ENCODE measurements around the gene CCNI2.

CCNI2 gene

DNA sequence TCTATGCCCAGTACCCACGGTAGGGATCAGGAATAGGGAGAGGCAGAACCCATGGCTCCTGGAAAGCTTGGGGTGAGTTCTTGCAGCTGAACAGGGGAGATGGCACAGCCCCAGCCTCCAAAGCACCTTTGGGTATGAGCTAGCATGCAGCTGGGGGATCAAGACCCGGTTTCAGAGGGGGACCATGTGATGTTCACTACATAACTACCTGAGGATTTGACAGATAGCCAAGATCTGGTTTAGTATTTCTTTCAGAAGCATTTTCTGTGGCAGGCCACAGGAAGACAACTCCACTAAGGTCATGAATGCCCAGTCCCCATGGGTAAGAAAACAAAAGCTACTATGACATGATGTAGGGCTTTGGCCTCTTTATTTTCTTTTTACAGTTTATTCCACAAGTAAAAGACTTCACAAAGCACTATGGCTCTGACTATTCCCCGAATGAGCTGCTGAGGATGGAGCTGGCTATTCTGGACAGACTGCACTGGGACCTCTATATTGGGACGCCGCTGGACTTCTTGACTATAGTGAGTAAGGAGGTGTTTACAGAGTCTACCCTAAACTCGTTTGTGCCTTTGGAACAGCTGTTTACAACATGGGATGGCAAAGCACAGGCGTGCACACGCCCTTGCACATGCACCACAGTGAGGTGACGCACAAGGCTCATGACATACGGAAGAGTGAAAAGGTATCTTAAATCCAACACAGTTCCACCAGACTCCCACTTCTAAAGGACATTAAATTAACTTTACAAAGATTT is 3.4 kb downstream of the CCNI2 start:
- no peak for DNase-seq

DNA sequence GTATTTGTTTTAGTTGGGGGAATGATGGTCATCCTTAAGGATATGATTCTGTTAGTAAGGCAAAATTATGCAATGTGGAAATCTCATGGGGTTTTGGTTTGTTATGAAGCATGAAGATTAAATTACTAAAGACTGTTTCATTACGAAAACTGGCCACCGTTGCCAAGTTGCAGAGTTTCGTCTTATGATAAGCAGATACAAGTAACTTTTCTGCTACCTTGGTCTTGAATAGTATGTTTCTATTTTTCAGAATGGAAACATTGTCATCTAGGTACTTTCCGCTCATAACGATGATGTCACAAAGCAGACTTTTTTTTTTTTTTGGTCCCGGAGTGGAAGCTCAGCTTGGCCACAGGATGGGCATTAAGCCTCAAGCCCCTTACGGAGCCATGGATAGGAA is 4.2 kb downstream of the CCNI2 start:
- DNase-seq: no peak

DNA sequence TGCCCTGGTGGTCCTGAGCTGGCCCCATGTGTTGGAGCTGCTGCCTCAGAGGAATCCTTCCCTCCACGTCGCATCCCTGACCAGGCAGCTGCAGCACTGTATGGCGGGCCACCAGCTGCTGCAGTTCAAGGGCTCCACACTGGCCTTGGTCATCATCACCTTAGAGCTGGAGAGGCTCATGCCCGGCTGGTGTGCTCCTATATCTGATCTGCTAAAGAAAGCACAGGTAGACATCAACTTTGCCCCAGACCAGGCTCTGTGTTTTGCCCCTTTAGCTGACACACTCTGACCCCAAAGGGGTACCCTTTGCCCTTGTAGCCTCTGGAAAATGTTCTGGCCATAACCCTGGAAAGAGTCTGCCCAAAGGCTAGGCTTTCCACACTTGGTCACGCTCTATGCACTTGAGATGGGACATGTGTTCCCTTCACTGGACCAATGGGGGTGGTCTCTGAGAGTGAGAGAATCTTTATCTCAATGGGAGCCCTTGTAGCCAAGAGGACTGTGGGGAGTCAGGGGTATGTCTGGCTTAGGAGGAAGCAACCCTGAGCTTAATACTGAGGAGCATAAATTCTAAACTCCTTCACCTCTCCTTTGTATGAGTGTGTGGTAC is 4.8 kb downstream of the CCNI2 start:
- DNase-seq: no peak

DNA sequence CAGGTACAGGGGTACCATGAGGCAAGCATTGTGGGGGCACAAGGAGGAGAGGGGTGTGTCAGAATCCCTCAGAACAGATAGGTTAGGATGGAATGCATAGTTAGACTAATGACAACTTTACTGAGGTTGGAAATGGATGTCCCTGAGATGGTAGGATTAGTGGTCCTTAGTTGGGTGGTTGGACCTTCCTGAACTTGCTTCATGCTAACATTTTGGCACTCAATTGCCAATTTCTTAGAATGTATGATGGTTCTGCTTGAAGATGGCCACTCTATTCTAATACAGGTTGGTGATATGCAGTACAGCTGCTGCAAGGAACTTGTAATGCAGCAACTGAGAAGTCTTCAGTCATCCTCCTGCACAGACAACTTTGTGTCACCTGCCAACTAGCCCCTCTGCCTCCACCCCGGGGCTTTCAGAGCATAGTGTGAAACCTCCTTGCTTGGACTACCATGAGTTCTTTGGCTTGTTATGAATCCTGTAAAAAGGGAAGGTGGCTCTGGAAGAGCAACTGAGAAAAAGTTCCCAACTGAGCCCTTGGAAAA is 5.4 kb downstream of the CCNI2 start:
- no peak for DNase-seq

DNA sequence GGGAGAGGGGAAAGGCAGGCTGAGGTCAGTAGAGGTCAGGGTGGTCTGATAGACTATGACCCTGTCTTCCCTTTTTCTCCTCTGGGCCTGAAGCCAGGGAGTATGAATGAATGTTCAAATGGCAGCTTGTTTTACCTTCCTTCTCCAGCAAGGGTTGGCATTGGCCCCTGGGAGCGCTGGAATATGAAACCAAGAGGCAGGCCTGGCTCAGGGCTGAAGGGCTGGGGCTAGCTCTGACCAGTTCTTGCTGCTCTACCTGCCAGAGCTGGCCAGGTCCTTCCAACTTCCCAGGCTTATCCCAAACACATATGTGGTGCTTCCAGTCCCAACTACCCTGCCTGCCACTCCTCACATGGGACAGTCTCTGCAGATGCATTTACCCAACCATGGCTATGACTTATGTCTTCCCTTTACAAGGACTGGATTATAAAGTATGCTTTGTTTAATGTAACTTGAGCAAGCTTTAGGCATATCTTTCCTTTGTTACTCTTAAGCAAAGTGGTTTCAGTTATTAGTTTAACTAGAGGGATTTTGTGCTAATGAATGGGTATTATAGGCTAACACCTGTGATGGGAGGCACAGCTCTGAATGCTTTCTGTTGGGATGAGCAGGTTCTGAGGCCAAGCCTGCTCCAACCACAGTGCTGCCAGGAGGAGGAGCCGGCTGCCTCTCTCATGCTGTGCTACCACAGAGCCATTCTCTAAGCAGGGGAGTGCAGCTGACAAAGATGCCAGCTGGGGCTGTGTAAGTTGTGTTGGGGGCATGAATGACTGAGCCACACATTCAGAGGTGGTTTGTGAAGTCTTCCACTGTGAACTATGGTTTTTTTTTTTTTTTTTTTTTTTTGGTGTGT is 6.1 kb downstream of the CCNI2 start:
- no peak for DNase-seq

DNA sequence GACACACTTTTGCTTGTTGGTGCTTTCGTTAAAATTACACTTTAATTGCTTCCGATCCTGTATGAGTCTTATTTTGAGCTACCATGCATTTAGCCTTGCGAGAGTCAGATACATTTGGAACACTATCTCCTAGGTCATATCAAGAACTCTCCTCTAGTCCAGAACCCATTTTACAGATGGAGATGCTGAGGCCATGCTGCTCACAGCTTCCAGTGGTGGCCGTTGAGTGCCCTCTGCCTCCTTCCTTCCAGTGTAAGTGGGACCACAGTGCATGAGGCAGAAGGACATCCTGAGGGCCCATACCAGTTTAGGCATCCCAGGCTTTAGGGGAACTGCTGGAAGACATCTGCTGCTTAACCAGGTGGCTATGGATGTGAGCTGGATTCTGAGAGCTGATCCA is 6.9 kb downstream of the CCNI2 start:
- no peak for DNase-seq

DNA sequence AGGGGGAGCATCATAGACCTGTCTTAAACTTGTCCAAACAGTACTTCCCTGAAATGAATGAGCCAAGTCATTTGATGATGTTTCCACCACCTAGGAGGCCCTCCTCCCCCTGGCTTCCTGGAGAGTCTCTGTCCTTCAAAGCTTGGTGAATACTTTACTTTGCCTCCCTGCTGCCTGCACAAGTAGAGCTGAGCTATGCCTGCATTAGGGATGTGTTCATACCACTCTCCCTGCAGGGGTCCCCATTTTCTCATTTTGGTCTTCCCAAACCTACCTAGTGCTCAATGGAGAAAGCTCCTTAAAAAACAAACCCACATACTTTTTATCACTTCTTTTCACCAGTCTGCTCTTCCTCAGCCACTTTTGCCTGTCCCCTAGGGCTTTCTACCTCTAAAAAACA is 7.7 kb downstream of the CCNI2 start:
- DNase-seq: no peak

DNA sequence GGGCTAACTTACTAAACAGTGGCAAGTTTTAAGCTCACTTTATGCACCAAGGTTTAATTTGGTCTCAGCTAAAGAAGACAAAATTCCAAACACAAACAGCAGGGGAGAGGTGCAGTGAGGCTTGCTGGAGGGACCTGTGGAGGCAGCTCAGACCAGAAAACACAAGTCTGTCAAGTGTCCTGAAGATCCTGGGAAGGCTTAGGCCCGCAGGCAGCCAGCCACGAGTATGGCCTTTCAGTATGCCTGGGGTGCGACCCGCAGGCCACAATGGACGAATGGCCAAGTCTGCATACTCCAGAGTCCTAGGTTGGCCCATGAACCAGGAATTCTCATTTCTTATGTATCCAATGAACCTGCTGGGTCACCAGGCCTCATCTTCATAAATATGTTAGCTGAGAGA is 9.3 kb downstream of the CCNI2 start:
- no peak for DNase-seq

DNA sequence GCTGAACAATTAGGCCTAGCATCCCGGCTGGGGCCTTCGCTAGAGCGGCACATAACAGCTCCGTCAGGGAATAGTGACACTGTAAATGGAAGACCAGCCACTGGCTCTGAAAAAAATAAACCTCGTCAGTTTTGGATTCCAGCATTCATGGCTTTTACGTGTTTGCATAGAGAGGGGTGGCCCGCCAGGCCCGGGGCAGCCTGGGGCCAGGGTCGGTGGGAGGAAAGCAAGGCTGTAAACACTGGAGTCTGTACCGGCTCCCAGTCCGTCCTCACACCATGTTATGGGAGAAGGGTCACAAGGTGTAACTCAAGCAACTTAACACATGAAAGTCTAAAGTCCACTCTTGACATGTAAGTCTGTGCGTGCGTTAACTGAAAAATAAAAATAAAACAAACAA is 11.2 kb downstream of the CCNI2 start:
- DNase-seq: no peak

DNA sequence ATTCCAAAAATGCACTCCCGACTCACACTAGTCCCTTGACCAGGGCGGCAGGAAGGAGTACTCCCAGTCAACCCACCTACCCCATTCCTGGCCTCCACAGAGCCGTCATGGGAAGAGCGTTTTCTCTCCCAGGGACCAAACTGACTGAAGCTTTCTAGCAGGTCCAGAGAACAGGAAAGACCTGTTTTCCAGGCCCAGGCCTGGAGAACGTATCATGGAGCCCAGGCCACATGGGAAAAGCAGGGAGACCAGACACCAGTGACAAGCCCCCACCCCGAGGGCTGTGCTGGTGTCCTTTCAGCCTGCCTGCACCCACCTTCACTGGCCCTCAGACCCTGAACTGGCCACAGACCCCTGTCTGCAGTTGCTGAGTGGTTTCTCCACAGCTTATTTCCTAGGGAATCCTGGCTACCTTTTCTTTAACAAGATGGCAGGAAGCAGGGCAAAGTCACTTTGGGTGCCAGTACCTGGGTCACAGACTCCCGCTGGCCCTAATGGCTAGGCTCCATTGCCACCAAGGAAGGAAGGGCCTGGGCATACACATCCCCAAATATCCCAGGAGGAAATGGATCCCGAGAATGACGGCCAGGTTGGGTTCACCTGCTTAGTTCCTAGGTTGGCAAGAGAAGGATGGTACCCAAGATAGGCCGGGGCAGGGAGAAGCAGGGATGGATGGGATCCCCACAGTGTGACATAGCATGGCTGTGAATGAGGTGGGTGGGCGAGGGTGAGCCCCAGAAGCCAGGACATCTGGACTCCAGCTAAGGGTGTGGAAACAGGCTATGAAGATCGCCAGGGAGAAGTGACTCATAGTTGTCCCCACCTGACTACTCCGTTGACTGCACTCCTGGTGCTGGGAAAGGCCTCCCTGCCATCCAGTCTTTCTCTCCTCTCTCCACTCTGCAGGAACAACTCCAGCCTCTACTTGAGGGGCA is 12.2 kb downstream of the CCNI2 start:
- peak; percentile 6 for DNase-seq

DNA sequence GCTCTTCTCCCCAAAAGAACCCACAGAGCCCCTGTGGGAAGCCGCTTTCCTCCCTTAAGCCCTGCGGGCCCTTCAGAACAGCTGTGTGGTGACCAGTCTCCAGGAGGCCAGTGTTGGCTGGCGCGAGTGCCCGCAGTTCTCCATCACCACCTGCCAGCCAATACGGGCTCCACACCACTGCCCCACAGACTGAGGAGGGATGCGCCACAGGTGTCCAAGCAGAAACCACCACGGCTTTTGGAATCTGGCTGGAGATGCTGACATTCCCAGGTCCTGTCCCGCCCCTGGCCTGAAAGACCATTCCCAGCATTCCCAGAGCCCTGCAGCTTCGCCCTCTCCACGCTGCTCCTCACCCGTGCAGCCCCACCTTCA is 12.8 kb downstream of the CCNI2 start:
- no peak for DNase-seq

DNA sequence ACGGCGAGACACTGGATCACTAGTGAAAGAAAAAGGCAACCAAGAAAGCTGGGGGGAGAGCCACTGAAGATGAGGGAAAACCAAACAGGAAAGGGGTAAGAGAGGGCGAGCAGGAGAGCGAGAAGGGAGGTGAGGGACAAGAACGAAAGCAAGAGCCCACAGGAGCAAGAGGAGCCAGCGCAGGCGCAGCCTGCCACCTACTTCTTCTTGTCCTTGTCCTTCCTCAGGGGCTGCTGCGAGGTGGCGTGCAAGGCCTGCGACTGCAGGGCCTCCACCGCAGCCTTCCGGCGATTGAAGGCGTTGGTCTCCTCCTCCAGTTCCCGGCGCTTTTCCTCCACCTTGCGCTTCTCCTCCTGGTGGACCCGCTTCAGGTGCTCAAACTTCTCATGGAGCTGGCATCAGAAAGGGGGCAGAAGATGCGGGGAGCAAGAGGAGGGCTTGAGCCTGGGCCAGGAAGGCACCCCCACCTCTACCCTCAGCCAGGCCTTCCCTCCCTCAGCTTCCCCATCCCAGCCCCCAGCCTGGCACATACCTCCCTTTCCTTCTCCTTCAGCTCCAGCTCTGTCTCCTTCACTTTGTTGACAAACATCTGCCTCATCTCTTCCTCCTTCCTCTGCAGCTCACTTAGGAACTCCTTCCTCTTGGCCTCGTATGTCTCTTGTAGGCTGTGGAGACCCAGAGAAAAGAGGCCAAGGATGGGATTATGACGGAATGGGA is 13.5 kb downstream of the CCNI2 start:
- DNase-seq: no peak

DNA sequence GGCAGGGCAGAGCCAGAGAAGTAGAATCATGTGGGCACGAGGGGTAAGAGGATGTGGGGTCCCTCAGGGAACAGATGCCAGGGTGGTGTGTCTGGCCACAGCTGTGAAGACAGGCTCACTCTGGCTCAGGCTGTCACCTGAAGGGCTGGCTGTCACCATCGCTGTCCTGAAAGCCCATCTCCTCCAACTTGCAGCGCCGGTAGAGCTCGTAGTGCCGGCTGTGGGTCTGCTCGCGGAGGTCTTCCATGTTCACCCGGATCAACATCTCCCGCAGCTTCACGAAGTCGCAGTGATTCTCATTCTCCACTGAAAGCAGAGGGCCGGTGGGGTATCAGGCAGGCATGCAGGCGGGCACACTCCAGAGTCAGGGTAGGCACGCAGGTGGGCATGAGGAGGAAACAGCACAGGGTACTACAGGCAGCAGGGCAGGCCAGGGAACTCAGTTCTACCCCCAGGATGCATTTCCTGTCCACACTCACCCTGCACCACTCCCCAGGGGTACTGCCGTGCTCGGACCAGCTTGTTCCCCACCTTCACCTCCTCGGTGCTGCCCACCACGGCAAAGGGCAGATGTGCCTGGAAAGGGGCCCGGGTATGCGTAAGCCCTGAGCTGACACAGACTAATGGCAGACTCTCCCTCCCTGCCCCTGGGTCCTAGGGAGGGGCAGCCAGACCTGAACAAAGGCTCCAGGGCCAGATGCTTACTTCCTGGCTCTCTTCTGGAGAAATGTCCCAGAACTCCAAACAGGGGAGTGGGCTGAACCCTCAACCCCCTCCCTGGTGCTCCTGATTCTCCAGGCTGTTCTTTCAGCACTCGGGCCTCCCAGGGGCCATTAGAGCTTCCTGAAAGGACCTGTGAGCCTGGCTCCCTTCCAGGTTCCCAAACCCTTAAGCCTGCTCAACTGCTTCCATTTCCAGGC is 14.4 kb downstream of the CCNI2 start:
- DNase-seq: no peak

DNA sequence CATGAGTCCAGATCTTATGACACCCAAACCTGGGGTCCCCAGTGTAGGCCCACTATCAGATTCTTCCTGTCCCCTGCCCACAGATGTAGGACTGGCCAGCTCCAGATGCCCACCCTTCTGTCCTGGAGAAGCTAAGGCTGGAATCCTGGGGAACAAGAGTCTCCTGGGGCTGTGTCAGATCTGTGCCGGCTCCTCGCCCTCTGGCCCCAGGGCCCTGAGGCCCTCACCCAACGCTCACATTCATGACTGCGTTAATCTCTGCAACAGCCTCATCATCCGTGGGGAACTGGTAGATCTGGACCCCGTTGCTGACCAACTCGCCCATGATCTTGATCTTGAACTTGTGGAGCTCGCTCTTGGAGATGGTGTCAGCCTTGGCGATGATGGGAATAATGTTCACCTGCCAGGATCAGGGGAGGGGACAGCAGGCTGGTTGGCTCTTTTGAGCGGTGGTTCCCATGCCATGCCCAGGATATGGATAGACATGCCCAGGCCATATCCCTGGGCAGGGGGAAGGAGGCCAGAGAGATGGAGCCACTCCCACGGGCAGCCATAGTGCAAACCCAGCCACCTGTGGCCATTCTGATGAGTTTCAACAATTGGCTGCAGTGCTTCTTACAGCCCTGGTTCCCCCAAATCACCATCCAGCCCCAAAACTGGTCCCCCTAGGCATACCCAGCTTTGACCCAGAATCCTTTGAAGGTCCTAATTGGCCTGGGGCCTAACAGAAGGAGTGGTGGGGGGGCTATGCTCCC is 15.2 kb downstream of the CCNI2 start:
- DNase-seq: no peak

DNA sequence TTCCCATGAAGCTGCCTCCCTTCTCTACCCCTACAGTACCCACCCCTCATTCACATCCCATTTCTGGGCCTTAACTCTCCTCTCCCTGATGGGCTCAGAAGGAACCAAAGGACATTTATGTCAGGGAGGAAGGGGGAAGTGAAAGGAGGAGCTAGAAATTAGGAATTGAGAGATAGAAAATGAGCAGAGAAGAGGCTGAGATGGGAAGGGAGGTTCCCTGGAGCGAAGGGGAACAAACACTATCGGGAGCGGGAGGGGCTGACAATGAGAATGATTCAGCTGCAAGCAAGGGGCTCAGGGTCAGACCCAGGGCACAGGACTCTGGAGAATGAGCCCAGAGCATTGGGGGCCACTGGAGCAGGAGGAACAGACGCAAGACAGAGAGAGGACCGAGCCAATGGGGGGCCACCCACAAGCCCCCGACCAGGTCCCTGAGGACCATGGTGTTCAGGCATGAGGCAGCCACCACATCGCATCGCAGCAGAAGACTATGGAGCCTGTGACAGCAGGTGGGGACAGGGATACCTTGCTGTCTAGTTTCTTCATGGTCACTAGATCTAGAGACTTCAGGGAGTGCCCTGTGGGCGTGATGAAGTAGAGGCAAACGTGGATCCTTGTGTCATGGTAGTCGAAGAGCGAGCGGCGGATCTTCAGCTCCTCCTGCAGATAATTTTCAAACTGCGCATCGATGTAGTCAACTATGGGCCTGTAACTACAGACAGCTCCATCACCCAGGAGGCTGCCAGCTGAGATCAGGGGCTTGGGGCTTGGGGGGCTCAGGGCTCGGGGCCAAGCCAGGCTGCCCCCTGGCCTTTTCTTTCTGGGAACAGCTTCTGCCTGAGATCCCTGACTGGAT is 16.2 kb downstream of the CCNI2 start:
- DNase-seq: no peak

DNA sequence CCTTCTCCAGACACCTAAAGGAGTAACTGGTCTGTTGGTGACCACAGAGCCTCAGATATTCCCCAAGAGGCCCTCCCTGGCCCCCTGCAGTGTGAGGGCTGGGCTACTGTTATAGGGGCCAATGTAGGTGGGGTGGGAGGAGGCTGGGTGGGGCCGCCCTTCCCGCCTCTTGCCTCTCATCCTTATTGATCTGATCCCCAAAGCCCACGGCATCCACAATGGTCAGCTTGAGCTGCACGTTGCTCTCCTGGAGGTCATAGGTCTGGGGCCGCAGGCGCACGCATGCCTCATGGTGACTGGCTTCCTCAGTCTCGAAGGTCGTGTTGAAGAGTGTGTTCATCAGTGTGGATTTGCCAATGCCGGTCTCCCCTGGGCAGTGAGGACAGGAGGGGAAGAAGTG is 16.8 kb downstream of the CCNI2 start:
- no peak for DNase-seq

DNA sequence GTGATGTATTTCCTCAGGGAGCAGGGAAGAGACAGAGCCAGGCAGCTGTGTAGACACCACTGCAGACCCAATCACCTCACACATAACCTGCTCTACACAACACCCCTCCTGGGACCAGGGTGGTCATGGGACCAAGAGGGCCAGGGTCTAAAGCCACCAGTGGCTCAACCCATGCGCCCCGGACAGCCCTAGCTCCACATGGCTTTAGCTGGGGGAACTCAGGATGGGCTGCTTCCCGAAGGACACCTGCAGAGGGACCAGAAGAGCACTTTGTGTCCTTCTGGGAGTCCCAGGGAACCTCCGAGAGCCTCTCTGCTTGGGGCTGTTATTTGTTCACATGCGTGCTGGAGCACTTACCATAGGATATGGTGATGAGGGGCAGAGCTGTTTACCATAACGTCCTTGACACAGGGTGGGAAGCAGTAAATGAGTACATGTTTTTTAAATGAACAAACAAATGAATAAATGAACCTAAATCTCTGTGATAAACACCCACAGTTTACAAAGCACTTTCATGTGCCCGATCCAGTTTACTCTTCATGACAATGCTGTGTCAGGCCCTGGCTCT is 17.5 kb downstream of the CCNI2 start:
- no peak for DNase-seq

DNA sequence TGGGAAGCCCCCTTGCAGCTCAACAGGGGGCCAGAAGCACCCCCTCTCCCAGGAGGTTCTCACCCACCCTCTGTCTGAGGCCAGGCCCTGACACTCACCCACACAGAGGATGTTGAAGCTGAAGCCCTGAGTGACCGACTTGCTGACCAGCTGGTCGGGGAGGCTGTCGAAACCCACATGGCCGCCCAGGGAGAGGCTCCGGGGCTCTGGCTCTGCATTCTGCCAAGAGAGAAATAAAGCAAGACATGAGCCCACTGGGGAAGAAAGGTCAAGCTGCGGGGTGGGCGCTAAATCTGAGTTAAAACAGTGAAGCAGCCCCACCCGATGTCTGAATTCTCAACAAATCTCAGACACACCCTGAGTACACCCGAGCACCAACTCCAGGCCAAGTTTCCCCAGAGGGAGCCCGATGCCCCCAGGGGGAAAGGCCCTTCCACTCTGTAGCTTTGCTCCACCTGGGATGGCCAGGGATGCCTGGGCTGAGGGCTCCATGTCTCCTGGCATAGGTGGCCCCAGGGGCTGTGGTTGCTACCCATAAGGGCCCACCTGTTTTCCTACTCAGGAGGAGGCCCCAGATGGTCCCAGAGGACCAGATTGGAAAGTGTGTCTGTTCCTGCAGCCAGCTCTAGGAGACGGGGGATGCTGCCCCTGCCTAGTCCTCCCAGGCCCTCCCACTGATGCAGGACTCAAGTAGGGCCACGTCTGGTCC is 18.2 kb downstream of the CCNI2 start:
- no peak for DNase-seq
